WTC11 (cell line): ENCODE data around the gene FIGNL2. TPM values are rescaled to one million over a fixed set of nuclear protein-coding genes. Genes with fewer than 3 reads are reported as not detected.

Experiments used
- ATAC-seq: fragments of 200-7000 bp; cut with Tn5 transposase; 2 replicates; pipeline ENCODE4 v1.10.0; 2021; ENCODE audit warnings: mild to moderate bottlenecking, moderate library complexity
- CTCF ChIA-PET: fragments of 300-600 bp; sonication (Branson Sonifier 250); formaldehyde crosslinking; loops from one replicate; lab custom pipeline; 2021; ENCODE audit warnings: antibody characterized with exemption; lab: Charles Lee
- POLR2A ChIA-PET: fragments of 350-600 bp; sonication (Branson Sonifier 250); formaldehyde crosslinking; loops from one replicate; lab custom pipeline; 2021; ENCODE audit warnings: antibody characterized with exemption; lab: Charles Lee
- DNase-seq: peaks from one replicate; pipeline ENCODE4 v3.0.0; 2021; ENCODE audit warnings: low spot score
- H3K27ac Mint-ChIP-seq: 2 replicates; pipeline ENCODE4 v1.8.0; 2021; ENCODE audit warnings: mixed read lengths
- H3K27me3 Mint-ChIP-seq: 2 replicates; pipeline ENCODE4 v1.8.0; 2021; ENCODE audit warnings: low read depth, mild to moderate bottlenecking, moderate library complexity, mixed read lengths
- H3K36me3 Mint-ChIP-seq: 2 replicates; pipeline ENCODE4 v1.8.0; 2021; ENCODE audit warnings: mixed read lengths
- H3K4me1 Mint-ChIP-seq: 2 replicates; pipeline ENCODE4 v1.8.0; 2022; ENCODE audit warnings: mixed read lengths
- H3K4me3 Mint-ChIP-seq: 2 replicates; pipeline ENCODE4 v1.8.0; 2021; ENCODE audit warnings: mild to moderate bottlenecking, moderate library complexity, mixed read lengths
- H3K9me3 Mint-ChIP-seq: 2 replicates; pipeline ENCODE4 v1.8.0; 2021; ENCODE audit warnings: mixed read lengths
- CREB1 ChIP-seq: sonication (generic); formaldehyde crosslinking; IDR thresholded peaks from 2 replicates; pipeline ENCODE4 v1.8.0; 2023; ENCODE audit warnings: mild to moderate bottlenecking, missing genetic modification reagents
- EMX1 ChIP-seq: fragments of 250-450 bp; sonication (Bioruptor Pico); IDR thresholded peaks from 2 replicates; pipeline ENCODE4 v1.8.0; 2021; ENCODE audit warnings: mild to moderate bottlenecking
- ETV6 ChIP-seq: sonication (generic); formaldehyde crosslinking; IDR thresholded peaks from 2 replicates; pipeline ENCODE4 v1.8.1; 2022; ENCODE audit warnings: mild to moderate bottlenecking, missing genetic modification reagents
- JUN ChIP-seq: sonication (generic); formaldehyde crosslinking; IDR thresholded peaks from 2 replicates; pipeline ENCODE4 v1.8.0; 2023; ENCODE audit warnings: mild to moderate bottlenecking, missing genetic modification reagents
- SOX15 ChIP-seq: fragments of 250-450 bp; sonication (Bioruptor Pico); IDR thresholded peaks from 2 replicates; pipeline ENCODE4 v1.9.0; 2021; ENCODE audit warnings: mild to moderate bottlenecking
- TCF7 ChIP-seq: sonication (generic); formaldehyde crosslinking; IDR thresholded peaks from 2 replicates; pipeline ENCODE4 v1.8.0; 2022; ENCODE audit warnings: mild to moderate bottlenecking, low read depth, missing genetic modification reagents, moderate library complexity
- TEAD4 ChIP-seq: sonication (generic); formaldehyde crosslinking; IDR thresholded peaks from 2 replicates; pipeline ENCODE4 v1.8.0; 2022; ENCODE audit warnings: mild to moderate bottlenecking, missing genetic modification reagents
- ZMAT4 ChIP-seq: fragments of 250-450 bp; sonication (Bioruptor Pico); IDR thresholded peaks from 2 replicates; pipeline ENCODE4 v1.9.0; 2021; ENCODE audit warnings: mild to moderate bottlenecking
- ZNF121 ChIP-seq: sonication (generic); formaldehyde crosslinking; IDR thresholded peaks from 2 replicates; pipeline ENCODE4 v1.8.0; 2023; ENCODE audit warnings: missing genetic modification reagents
- ZNF263 ChIP-seq: sonication (generic); formaldehyde crosslinking; IDR thresholded peaks from 2 replicates; pipeline ENCODE4 v1.8.1; 2022; ENCODE audit warnings: low read depth, mild to moderate bottlenecking, moderate library complexity, missing genetic modification reagents
- ZNF671 ChIP-seq: fragments of 250-450 bp; sonication (Bioruptor Pico); IDR thresholded peaks from 2 replicates; pipeline ENCODE4 v1.8.0; 2021; ENCODE audit warnings: mild to moderate bottlenecking
- ZSCAN18 ChIP-seq: fragments of 250-450 bp; sonication (Bioruptor Pico); IDR thresholded peaks from 2 replicates; pipeline ENCODE4 v2.1.2; 2022; ENCODE audit warnings: mild to moderate bottlenecking, moderate library complexity
- total RNA-seq: library from RNA; stranded (reverse); gene quantifications from 3 replicates; pipeline ENCODE4 v1.2.3, GENCODE V29; 2021
- TF ChIP-seq, protein P1 (sequence below): fragments of 250-450 bp; sonication (Bioruptor Pico); IDR thresholded peaks from 2 replicates; pipeline ENCODE4 v1.9.0; 2021; ENCODE audit warnings: moderate library complexity, mild to moderate bottlenecking, inconsistent platforms, borderline replicate concordance
- TF ChIP-seq, protein P2 (sequence below): sonication (generic); formaldehyde crosslinking; IDR thresholded peaks from 2 replicates; pipeline ENCODE4 v1.8.1; 2022; ENCODE audit warnings: missing genetic modification reagents, borderline replicate concordance
- TF ChIP-seq, protein P3 (sequence below): sonication (generic); formaldehyde crosslinking; IDR thresholded peaks from 2 replicates; pipeline ENCODE4 v1.8.1; 2023; ENCODE audit warnings: mild to moderate bottlenecking, missing genetic modification reagents, borderline replicate concordance

The FIGNL2 gene
- total RNA-seq, 1 experiment from 2014 or later = 9.9 TPM

DNA sequence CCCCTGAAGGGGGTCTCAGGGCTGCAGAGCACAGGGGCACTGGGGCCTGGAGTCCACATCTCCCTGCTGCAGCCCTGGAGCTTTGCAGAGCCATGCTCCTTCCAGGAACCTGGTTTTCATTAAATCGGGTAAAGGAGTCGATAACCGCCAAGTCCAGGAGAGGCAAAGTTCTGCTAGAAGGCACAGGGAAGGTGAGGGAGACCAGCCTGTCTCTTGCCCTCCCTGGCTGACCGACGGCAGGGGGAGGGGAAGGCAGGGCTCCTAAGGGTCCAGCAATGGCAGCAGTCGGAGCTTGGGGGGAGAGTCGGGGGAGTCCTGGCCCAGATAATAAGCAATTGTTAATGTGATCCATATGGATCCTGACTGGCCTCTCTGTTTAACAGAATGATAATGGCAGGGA, 3.0 kb downstream of the FIGNL2 start (continued):
- TF ChIP-seq ZMAT4 (no peak), ZNF121 (CRISPR knock-in tag) (no peak), EMX1 (CRISPR knock-in tag) (no peak), ZSCAN18 (CRISPR knock-in tag) (no peak), ZNF671 (CRISPR knock-in tag) (no peak), TCF7 (CRISPR knock-in tag) (no peak), TEAD4 (CRISPR knock-in tag) (no peak), ETV6 (CRISPR knock-in tag) (no peak), SOX15 (CRISPR knock-in tag) (no peak), CREB1 (CRISPR knock-in tag) (no peak)
- TF ChIP-seq, protein P1, sequence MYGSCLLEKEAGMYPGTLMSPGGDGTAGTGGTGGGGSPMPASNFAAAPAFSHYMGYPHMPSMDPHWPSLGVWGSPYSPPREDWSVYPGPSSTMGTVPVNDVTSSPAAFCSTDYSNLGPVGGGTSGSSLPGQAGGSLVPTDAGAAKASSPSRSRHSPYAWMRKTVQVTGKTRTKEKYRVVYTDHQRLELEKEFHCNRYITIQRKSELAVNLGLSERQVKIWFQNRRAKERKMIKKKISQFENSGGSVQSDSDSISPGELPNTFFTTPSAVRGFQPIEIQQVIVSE = no peak
- TF ChIP-seq, protein P2, sequence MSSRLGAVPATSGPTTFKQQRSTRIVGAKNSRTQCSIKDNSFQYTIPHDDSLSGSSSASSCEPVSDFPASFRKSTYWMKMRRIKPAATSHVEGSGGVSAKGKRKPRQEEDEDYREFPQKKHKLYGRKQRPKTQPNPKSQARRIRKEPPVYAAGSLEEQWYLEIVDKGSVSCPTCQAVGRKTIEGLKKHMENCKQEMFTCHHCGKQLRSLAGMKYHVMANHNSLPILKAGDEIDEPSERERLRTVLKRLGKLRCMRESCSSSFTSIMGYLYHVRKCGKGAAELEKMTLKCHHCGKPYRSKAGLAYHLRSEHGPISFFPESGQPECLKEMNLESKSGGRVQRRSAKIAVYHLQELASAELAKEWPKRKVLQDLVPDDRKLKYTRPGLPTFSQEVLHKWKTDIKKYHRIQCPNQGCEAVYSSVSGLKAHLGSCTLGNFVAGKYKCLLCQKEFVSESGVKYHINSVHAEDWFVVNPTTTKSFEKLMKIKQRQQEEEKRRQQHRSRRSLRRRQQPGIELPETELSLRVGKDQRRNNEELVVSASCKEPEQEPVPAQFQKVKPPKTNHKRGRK (CRISPR knock-in tag) = no peak

- H3K4me1 Mint-ChIP-seq = peaks cover 34% of the 10 kb centered on the region
- TF ChIP-seq JUN (CRISPR knock-in tag) = no peak
- TF ChIP-seq ZNF263 (CRISPR knock-in tag) = no peak
- no peak for TF ChIP-seq SOX15 (CRISPR knock-in tag)
- TF ChIP-seq, protein P3, sequence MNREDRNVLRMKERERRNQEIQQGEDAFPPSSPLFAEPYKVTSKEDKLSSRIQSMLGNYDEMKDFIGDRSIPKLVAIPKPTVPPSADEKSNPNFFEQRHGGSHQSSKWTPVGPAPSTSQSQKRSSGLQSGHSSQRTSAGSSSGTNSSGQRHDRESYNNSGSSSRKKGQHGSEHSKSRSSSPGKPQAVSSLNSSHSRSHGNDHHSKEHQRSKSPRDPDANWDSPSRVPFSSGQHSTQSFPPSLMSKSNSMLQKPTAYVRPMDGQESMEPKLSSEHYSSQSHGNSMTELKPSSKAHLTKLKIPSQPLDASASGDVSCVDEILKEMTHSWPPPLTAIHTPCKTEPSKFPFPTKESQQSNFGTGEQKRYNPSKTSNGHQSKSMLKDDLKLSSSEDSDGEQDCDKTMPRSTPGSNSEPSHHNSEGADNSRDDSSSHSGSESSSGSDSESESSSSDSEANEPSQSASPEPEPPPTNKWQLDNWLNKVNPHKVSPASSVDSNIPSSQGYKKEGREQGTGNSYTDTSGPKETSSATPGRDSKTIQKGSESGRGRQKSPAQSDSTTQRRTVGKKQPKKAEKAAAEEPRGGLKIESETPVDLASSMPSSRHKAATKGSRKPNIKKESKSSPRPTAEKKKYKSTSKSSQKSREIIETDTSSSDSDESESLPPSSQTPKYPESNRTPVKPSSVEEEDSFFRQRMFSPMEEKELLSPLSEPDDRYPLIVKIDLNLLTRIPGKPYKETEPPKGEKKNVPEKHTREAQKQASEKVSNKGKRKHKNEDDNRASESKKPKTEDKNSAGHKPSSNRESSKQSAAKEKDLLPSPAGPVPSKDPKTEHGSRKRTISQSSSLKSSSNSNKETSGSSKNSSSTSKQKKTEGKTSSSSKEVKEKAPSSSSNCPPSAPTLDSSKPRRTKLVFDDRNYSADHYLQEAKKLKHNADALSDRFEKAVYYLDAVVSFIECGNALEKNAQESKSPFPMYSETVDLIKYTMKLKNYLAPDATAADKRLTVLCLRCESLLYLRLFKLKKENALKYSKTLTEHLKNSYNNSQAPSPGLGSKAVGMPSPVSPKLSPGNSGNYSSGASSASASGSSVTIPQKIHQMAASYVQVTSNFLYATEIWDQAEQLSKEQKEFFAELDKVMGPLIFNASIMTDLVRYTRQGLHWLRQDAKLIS (CRISPR knock-in tag) = no peak
- no peak for TF ChIP-seq EMX1 (CRISPR knock-in tag)
- no peak for TF ChIP-seq ETV6 (CRISPR knock-in tag)
- H3K4me3 Mint-ChIP-seq = no peak overlapping the region
- H3K9me3 Mint-ChIP-seq = no peaks in the 10 kb centered on the region
- H3K27ac Mint-ChIP-seq = no peak overlapping the region
- CTCF ChIA-PET = interaction anchor here (1.3 to 1.9 kb wide), 2 partner anchors 21 to 30 kb away, joined by 6 to 11 read pairs; no protein-coding TSS in a partner anchor
- no peak for ATAC-seq
- H3K36me3 Mint-ChIP-seq = no peaks in the 10 kb centered on the region
- peaks cover 30% of the 10 kb centered on the region for H3K27me3 Mint-ChIP-seq
- DNase-seq = no peak
- POLR2A ChIA-PET = interaction anchor here (0.8 kb wide), 1 partner anchor 31 kb away, joined by 5 read pairs; no protein-coding TSS in a partner anchor
Measured at GRCh38 chr12:51844854-51845253, 3.7 kb downstream of the FIGNL2 start.

DNA sequence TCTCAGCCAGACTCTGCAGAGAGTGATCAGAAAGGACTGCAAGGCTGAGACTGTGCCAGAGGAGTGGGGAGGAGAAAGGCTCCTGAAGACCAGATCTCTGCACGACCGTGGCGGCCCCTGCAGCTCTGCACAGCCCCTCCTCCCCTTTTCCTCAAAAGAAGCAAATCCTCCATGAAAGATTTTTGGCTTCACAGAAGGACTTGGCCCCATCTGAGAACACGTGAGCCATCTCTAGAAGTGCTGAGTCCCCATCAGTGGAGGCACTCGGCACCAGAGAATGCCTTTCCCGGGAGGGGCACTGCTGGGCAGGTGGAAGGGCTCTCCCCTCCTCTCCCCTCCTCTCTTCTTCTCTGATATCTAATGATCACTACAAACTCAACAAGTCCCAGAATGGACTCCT, 6.8 kb downstream of the FIGNL2 start:
- DNase-seq (no peak), ATAC-seq (no peak)
- Mint-ChIP-seq H3K27me3 (peaks cover 21% of the 10 kb centered on the region), H3K9me3 (no peaks in the 10 kb centered on the region), H3K4me3 (no peak overlapping the region), H3K36me3 (no peaks in the 10 kb centered on the region), H3K27ac (no peak overlapping the region), H3K4me1 (peaks cover 51% of the 10 kb centered on the region)
- POLR2A ChIA-PET = no interaction called here
- TF ChIP-seq EMX1 (CRISPR knock-in tag) = no peak
- CTCF ChIA-PET = interaction anchor here (0.5 to 1.8 kb wide), 4 partner anchors 16 to 34 kb away, joined by 4 to 5 read pairs (median 5); no protein-coding TSS in a partner anchor
